GM19193 (cell line): Measurements from ENCODE around the gene NUDT2.

Source experiments
- POLR2A ChIP-seq: IDR thresholded peaks from 4 replicates; pipeline ENCODE4 v1.6.1; 2011; ENCODE audit not compliant: insufficient read depth, insufficient read length; ENCODE audit errors: extremely low read depth

The NUDT2 gene

GRCh38 chr9:34332076-34332964, 3.0 kb downstream of the NUDT2 start:
- no peak for TF ChIP-seq POLR2A

- no peak for TF ChIP-seq POLR2A
Observed at GRCh38 chr9:34333836-34334235, 4.5 kb downstream of the NUDT2 start.

- no peak for TF ChIP-seq POLR2A
Observed at GRCh38 chr9:34334337-34334824, 5.0 kb downstream of the NUDT2 start.

- TF ChIP-seq POLR2A: no peak
Observed at GRCh38 chr9:34334916-34335315, 5.5 kb downstream of the NUDT2 start.

- no peak for TF ChIP-seq POLR2A
Observed at GRCh38 chr9:34335376-34335775, 6.0 kb downstream of the NUDT2 start.

- TF ChIP-seq POLR2A: no peak
Observed at GRCh38 chr9:34337403-34337802, 8.0 kb downstream of the NUDT2 start.

GRCh38 chr9:34338665-34339385, 9.5 kb downstream of the NUDT2 start:
- TF ChIP-seq POLR2A: no peak

GRCh38 chr9:34341659-34342295, 12.4 kb downstream of the NUDT2 start:
- TF ChIP-seq POLR2A: no peak

GRCh38 chr9:34343090-34343489, 13.7 kb downstream of the NUDT2 start:
- no peak for TF ChIP-seq POLR2A

GRCh38 chr9:34343605-34344004, 14.2 kb downstream of the NUDT2 start:
- no peak for TF ChIP-seq POLR2A

- TF ChIP-seq POLR2A: no peak
Observed at GRCh38 chr9:34346873-34347799, 17.8 kb downstream of the NUDT2 start.

GRCh38 chr9:34347800-34348158, 18.4 kb downstream of the NUDT2 start:
- no peak for TF ChIP-seq POLR2A

GRCh38 chr9:34349324-34349723, 20.0 kb downstream of the NUDT2 start:
- TF ChIP-seq POLR2A: no peak

- no peak for TF ChIP-seq POLR2A
Observed at GRCh38 chr9:34362614-34363214, 33.3 kb downstream of the NUDT2 start.

GRCh38 chr9:34363619-34364351, 34.4 kb downstream of the NUDT2 start:
- TF ChIP-seq POLR2A: no peak
